HFFc6 (cell line): Measurements from ENCODE around the gene NEGR1. TPM values are rescaled to one million over a fixed set of nuclear protein-coding genes. Genes with fewer than 3 reads are reported as not detected.

Experiments
- DNase-seq: peaks from one replicate; pipeline ENCODE4 v3.0.0-alpha.2; 2018
- H3K27ac Mint-ChIP-seq: 2 replicates; pipeline ENCODE4 v1.8.0; 2020; ENCODE audit warnings: mild to moderate bottlenecking, mixed read lengths
- H3K27me3 Mint-ChIP-seq: 2 replicates; pipeline ENCODE4 v1.8.0; 2021; ENCODE audit warnings: mild to moderate bottlenecking, moderate library complexity, mixed read lengths; ENCODE audit not compliant: insufficient read depth
- H3K36me3 Mint-ChIP-seq: 2 replicates; pipeline ENCODE4 v1.8.0; 2021; ENCODE audit warnings: low read depth, mixed read lengths
- H3K4me1 Mint-ChIP-seq: 2 replicates; pipeline ENCODE4 v1.8.0; 2020; ENCODE audit warnings: low read depth, mixed read lengths
- H3K4me3 Mint-ChIP-seq: 2 replicates; pipeline ENCODE4 v1.8.0; 2020; ENCODE audit warnings: mild to moderate bottlenecking, moderate library complexity, mixed read lengths
- H3K9me3 Mint-ChIP-seq: 2 replicates; pipeline ENCODE4 v1.8.0; 2020; ENCODE audit warnings: mild to moderate bottlenecking, mixed read lengths
- total RNA-seq, 6 experiments: library from RNA; stranded (reverse); fragmentation: NEBNext Ultra II Directional; extraction: Animal tissue kit (Norgen Biotek cat#: 25700); gene quantifications; 2 replicates in 1 of 6; 3 replicates in 5 of 6; pipeline ENCODE4 v1.2.3, GENCODE V29; 2021
- TF ChIP-seq, protein P1 (sequence below): fragments of 200-600 bp; sonication (generic); IDR thresholded peaks from 2 replicates; pipeline ENCODE4 v1.5.0; 2021; ENCODE audit warnings: antibody characterized with exemption, mild to moderate bottlenecking

NEGR1 gene
- total RNA-seq, 6 experiments from 2014 or later: 52.8 to 67.6 (median 64.6) TPM

DNA sequence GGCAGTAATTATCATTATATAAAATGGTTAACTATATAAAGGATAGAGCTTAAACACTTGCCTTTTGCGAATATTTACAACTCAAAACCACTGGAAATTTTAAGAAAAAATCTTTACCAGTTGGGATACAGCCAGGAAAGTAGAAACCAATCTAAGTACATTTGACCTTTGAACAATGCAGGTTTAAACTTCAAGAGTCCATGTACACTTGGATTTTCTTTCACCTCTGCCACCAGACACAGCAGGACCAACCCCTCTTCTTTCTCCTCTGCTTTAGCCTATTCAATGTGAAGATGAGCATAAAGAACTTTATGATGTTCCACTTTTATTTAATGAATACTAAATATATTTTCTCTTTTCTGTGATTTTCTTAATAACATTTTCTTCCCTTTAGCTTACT, 361.1 kb downstream of the NEGR1 start:
- TF ChIP-seq, protein P1, sequence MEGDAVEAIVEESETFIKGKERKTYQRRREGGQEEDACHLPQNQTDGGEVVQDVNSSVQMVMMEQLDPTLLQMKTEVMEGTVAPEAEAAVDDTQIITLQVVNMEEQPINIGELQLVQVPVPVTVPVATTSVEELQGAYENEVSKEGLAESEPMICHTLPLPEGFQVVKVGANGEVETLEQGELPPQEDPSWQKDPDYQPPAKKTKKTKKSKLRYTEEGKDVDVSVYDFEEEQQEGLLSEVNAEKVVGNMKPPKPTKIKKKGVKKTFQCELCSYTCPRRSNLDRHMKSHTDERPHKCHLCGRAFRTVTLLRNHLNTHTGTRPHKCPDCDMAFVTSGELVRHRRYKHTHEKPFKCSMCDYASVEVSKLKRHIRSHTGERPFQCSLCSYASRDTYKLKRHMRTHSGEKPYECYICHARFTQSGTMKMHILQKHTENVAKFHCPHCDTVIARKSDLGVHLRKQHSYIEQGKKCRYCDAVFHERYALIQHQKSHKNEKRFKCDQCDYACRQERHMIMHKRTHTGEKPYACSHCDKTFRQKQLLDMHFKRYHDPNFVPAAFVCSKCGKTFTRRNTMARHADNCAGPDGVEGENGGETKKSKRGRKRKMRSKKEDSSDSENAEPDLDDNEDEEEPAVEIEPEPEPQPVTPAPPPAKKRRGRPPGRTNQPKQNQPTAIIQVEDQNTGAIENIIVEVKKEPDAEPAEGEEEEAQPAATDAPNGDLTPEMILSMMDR: no peak

DNA sequence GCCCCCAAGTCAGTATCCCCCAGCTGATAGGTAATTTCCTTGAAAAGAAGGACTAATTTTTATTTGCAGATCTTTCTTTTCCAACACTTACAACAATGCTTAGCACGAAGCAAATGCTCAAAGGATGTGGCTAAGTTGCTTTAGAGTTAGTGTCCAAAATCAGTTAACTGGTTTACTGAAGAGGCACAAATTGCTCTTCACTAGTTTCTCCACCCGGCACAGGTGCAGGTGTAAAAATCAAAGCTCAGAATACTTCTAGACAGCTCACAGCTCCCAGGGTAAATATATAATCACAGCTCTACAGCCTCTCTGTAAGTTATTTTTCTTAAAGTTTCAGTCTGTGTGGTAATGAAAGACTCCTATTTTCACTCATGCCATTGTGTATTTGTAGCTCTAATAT, 361.8 kb downstream of the NEGR1 start:
- H3K36me3 Mint-ChIP-seq: peaks cover 5% of the 10 kb centered on the region
- H3K4me1 Mint-ChIP-seq: no peaks in the 10 kb centered on the region
- H3K27ac Mint-ChIP-seq: no peak overlapping the region
- no peaks in the 10 kb centered on the region for H3K27me3 Mint-ChIP-seq
- DNase-seq: no peak
- TF ChIP-seq, protein P1: no peak
- H3K4me3 Mint-ChIP-seq: no peak overlapping the region
- H3K9me3 Mint-ChIP-seq: no peaks in the 10 kb centered on the region

More for the DNA sequence above, 361.1 kb downstream of the NEGR1 start:
- no peak overlapping the region for H3K27ac Mint-ChIP-seq
- H3K4me3 Mint-ChIP-seq: no peak overlapping the region
- no peak for DNase-seq
- H3K9me3 Mint-ChIP-seq: no peaks in the 10 kb centered on the region
- no peaks in the 10 kb centered on the region for H3K27me3 Mint-ChIP-seq
- peaks cover 5% of the 10 kb centered on the region for H3K36me3 Mint-ChIP-seq
- H3K4me1 Mint-ChIP-seq: no peaks in the 10 kb centered on the region

DNA sequence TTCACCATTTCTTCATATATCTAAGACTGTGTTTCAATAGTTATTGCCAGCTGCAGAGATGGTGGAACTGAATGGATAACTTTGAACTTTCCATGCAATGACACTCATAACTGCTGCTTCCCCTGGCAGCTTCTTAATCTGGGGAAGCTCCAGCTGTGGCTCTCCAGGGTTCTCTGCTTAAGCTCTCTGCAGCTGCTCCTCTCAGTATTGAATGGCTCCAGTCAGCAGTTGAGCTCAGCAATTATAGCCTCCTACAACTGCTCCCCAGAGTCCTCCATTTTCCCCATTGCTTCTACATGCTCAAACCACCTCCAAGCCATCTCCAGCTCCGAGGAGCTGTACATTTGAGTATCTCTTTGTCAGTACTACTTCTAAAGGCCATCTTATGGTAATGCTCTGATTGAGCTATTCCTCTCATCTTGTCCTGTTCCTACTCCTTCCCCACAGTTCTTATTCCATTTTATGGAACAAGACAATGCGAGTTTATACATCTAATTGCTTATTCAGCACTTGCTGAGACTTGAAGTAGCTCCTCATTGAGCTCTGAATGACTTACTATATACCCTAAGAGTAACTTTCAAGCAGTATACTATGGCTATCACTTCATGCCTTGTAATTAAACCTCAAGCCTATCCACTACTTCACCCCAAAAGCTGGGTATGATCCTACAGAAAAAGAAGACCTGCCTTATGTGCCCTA, 362.4 kb downstream of the NEGR1 start:
- Mint-ChIP-seq H3K27ac (no peak overlapping the region), H3K4me3 (no peak overlapping the region), H3K27me3 (no peaks in the 10 kb centered on the region), H3K4me1 (no peaks in the 10 kb centered on the region), H3K36me3 (peaks cover 5% of the 10 kb centered on the region), H3K9me3 (no peaks in the 10 kb centered on the region)
- DNase-seq: no peak
- TF ChIP-seq, protein P1: no peak

DNA sequence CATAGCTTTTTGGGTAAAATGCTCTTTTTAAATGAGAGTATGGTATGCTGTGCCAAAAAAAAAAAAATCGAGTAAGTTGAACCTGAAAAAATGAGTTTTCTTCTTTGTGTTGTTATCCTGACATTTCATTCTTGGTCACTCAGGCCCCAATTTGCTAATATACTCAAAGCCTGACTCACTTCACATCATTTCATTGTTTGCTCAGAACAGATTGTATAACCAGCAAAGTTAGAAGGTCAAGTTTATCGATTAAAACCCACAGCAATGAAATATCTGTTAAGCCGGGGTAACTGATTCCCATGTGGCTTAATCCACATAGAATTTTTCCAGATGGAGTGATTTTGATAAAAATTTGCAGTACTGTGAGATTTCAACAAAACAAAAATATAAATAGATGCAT, 363.7 kb downstream of the NEGR1 start:
- no peaks in the 10 kb centered on the region for H3K9me3 Mint-ChIP-seq
- peaks cover 5% of the 10 kb centered on the region for H3K36me3 Mint-ChIP-seq
- no peak overlapping the region for H3K27ac Mint-ChIP-seq

GRCh38 chr1:71916894-71917293, 365.4 kb downstream of the NEGR1 start:
- Mint-ChIP-seq H3K36me3 (peaks cover 5% of the 10 kb centered on the region), H3K27ac (no peak overlapping the region), H3K9me3 (no peaks in the 10 kb centered on the region), H3K4me1 (no peaks in the 10 kb centered on the region), H3K27me3 (no peaks in the 10 kb centered on the region), H3K4me3 (no peak overlapping the region)
- TF ChIP-seq, protein P1: no peak
- no peak for DNase-seq

More for the DNA sequence above, 363.7 kb downstream of the NEGR1 start:
- Mint-ChIP-seq H3K4me1 (no peaks in the 10 kb centered on the region), H3K4me3 (no peak overlapping the region), H3K27me3 (no peaks in the 10 kb centered on the region)
- TF ChIP-seq, protein P1: no peak
- DNase-seq: no peak
